HG02870 (cell line): ENCODE measurements around the gene ADGRL1.
"Not testable (repeated sequence)": the region's sequence is repeated elsewhere in the genome, so short reads cannot be mapped to it uniquely, and the experiment has no call there.

Experiments
- ATAC-seq: cut with Tn5 transposase; IDR thresholded peaks from one replicate; pipeline ENCODE4 v1.9.1; 2021; ENCODE audit warnings: mild to moderate bottlenecking, moderate library complexity; ENCODE audit not compliant: unreplicated experiment

ADGRL1 gene

DNA sequence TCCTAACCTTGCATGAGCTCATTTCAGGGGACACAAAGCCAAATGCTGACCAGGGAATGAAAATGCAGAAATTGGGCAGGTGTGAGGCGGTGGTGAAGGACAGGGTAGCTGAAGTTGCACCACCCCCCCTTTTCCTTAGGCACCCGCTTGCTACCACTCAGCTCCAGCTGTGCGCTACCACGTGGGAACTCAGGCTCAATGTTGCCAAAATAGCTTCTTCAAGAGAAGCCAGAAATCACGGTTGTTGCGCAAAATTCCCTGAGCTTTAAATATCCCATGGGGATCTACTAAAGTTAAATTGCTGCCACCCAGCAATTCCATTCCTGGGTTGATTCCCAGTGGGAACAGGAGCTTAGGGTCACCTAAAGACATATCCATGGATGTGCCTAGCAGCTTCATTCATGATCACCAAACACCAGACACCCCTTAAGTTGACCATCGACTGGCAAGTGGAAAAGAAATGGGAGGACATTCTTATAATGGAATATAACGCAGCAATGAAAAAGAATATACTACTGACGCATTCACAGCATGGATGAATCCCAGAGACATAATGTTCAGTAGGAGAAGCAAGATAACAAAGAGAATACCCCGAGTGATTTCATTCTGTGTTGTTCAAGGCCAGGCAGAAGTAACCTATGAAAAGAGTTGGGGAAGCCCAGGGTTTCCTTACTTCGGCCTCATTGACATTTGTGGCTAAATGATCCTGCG, 12.8 kb upstream of the ADGRL1 start:
- no peak for ATAC-seq

DNA sequence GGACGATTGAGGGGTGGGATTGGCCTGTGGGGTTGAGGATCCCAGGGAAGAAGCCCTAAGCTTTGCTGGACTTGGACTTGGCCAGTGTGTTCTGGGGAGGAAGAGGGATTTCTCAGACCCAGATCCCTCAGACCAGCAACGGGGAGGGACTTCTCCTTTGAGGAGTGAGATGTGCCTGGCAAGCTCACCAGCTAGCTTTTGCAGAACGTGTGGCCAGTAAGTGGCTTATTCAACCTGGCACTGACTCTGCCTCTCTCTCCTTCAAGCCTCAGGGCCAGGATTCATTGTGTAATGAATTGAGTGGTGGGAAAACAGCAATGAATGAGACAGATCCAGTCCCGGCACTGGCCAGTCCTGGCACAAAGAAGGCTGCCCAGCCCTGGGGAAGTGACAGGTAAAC, 11.9 kb upstream of the ADGRL1 start:
- not testable (repeated sequence) for ATAC-seq

DNA sequence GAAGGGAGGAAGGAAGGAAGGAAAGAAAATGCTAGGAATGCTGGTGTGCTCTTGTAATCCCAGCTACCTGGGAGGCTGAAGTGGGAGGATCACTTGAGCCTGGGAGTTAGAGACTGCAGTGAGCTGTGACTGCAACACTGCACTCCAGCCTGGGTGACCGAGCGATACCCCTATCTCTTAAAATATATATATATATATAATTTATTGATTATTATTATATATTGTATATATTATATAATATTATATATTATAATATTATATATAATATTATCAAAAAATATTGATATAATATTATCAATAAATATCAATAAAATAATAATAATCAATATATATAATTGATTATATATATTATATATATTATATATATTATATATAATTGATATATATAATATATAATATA, 8.6 kb upstream of the ADGRL1 start:
- no peak for ATAC-seq

DNA sequence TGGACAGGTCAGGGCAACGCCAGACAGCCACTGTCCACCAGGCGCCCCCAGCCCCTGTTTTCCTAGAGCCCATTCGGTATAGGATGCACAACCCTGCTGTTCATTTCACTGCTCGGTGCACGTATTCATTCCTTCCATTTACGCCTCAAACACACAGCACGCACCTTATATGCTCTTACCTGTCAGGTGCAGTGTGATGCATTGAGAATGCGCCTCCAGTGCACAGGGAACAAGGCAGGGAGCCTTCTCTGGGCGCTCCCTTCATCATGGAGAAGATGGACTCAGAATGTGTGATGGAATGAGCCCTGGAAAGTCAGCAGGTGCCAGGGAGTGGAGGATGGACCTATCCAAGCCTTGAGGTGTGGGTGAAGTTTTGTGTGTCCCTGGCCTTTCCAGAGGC, 4.2 kb upstream of the ADGRL1 start:
- not testable (repeated sequence) for ATAC-seq

DNA sequence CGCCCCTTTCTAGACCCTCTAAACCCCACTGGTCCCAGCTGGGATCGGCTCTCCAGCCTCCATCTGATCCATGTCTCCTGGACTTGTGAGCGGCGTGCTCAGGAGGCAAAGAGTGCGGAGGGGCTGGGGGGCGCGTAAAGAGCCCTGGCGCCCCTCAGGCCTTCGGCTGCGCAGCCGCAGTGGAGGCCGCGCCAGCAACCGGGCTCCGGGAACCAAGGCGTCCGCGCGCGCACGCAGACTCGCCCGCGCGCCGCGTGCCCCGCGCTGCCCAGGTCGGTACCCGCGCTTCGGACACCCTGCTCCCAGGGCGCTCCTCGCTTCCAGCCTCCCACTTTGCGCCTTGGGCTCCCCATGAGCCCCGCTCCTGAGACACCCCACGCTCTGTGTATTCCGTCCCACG, 3.4 kb upstream of the ADGRL1 start:
- not testable (repeated sequence) for ATAC-seq

DNA sequence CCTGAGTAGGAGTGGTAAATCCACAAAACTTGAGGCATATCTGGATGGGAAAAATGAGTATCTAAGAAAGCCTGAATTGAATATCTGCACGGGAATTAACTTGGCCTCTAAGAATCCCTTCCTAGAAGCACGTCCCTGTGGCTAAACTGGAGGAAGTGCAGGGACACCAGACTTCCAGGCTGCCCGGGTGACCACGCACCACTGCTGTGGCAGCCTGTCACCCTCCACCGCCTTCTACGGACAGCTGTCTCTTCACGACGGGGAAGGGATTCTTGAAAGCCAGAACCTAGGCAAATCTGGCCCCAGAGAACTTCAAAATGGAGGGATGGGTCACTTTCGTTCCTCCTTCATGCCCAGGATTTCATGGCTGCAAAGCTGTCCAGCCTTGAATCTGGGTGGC, 2.5 kb upstream of the ADGRL1 start:
- not testable (repeated sequence) for ATAC-seq

DNA sequence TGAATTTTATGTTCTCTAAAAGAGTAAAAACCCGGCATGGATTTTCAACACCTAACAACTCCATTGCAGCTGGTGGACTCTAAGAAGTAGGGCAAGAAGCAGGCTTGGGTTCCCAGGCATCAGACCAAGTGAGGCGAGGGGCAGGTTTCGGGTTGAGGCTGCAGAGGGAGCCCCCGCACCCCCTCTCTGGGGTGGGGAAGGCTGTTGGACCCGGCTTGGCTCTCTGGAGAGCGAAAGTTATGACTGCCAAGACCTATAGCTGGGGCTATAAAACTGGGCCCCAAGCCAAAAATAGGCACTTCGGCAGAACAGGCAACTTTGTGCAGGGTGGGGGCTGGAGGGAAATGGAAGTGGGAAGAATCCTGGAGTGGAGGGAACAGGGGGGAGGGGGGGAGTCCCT, 1.8 kb upstream of the ADGRL1 start:
- ATAC-seq: not testable (repeated sequence)

DNA sequence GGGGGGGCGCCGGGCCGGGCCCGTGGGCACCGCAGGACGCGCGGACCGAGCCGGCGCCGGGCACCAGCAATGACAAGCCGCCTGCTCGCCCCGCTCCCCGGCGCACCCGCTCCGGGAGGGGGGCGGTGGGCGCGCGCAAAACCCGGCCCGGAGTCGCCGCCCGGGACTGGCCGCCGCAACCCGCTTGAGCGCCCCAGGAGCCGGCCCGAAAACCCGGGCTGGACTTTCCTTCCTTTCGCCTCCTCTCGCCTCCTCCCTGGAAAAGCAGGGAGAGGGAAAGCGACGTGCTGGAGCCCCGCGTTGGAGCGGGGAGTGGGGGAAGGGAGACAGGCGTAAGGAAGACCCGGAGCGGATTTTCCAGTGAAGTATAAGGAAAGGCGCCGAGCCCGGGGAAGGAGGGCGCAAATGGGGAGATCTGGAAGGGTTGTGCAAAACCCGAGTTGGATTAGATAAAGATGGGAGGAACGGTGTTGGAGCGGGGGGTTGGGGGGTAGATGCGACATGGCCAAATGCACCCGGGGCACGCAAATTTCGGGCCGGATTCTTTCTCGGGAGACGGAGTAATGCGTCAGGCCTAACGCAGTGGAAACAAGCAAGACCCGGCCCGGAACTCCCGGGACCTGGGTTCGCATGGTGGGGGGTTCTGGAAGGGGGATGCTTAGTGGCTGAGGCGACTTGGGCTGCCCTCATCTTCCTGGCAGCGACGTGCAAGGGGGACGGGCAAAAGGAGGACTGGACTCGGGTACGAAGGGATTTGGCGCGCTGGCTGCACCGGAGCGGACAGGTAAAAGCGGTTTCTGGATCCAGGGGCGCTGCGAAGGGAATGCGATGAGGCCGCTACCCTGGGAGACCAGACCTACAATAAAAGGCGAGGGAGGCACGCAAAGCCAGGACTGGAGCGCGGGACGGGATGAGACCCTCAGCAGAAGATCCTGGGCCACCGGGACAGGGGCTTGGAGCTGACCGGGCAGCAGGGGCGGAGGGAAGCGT, 1.1 kb upstream of the ADGRL1 start:
- not testable (repeated sequence) for ATAC-seq

DNA sequence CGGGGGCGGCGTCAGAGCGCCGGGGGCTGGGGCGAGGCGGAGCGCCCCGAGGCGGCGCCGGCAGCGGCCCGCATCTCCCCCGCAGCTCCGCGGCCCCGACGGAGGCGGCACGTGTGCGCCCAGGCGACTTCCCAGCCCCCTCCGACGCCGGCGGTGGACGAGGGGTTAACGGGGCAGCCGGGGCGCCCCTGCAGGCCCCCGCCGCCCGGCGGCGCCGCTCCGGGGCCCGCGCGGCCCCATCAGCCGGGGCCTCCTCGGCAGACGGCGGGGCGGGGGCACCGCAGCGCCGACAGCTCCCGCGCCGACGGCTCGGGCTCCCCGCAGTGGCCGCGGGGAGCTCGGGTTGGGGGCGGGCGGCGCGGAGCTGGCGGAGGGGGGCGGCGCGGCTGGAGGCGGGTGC, 339 bp upstream of the ADGRL1 start:
- not testable (repeated sequence) for ATAC-seq

DNA sequence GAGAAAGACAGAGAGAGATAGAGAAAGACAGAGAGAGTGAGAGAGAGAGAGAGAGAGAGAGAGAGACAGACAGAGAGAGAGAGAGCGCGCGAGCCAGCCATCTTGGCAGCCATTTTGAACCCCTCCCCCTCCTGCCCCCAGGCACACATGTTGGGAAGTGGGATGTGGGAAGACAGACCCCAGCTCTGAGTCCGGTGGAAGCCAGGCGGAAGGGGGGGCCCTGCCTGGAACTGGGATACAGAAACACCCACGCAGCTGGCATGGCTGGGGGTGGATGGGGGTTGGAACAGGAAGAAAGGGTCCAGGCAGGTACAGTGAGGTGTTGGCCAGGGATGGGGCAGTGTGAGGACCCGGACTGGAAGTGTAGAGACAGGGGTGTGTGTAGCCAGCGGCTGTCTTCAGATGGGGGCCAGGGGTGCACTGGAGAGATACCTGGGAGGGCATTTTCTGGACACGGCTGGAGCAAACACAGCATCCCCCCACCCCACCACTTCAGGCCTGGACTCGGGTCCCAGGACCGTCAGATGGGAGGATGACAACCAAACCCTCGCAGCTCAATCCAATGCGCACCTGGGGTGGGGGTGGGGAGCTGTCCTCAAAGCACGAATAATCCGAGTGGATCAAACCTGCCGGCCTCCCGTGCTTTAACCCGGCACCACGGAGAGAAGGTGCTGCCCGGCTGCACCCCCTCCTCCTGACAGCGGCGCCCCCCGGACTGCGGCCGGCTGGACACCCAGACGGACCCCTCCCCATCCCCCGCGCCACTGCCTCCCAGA, 1.1 kb downstream of the ADGRL1 start:
- not testable (repeated sequence) for ATAC-seq

DNA sequence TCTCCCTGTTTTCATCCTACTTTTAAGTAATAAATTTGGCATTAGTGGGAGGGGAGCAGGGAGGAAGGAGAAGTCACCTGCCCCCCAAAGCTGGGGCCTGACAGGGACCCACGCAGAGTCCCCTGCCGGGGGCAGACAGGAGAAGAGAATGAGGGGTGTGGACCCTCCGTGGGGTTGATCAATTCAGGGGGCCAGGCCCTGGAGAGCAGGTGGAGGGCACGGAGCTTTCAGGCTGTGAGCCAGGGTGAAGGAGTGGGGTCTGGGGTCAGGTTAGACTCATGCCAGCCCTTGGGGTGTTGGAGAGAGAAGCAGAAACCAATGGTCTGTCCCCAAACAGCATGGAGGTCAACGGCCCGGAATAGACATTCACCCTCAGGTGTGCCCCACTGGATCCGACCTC, 1.8 kb downstream of the ADGRL1 start:
- not testable (repeated sequence) for ATAC-seq

DNA sequence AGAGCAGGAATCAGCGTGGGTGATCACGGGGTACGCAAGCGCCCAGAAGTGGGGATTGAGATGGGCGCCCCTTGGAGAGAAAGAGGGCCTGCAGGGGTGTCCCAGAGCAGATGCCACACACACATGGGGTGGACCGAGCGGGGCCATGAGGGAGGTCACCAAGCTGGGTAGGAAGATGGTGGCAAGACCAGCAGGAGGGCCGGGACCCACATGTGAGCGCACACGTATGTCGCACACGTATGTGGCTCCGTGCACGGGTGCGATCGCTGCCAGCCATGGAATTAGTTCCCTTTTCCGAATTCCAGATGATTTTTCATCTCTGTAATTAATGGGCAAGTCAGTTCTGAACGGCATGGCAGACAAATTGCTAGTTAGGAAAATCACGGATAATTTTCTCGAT, 2.2 kb downstream of the ADGRL1 start:
- ATAC-seq: not testable (repeated sequence)

DNA sequence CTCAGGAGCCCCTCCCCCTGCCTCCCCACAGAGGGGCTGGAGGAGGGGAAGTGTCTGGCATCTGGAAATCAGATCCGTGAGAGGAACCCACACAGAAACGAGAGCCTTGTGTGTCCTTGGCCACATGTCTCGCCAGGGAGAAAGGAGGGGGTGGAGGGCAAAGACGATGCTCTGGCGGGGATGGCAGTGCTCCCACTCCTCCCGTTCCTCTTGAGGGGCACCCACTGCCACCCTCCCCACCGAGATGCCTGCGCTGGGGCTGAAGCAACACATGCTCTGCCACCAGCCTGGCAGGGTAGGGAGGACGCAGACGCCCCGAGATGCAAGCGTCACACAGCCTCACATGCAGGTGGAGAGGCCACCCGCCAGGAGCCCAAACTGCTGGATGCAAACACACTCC, 2.8 kb downstream of the ADGRL1 start:
- ATAC-seq: no peak

DNA sequence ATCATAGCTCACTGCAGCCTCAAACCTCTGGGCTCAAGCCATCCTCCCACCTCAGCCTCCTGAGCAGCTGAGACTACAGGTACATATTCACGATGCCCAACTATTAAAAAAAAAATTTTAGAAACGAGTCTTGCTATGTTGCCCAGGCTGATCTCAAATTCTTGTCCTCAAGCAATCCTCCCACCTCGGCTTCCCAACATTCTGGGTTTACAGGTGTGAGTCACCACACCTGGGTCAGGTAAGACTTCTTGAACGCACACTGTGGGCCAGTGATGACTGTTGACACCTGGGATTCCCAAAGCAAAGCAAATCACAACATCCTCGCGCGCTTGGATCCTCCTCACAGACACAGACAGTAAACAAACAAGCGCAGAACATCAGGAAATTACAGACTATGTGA, 4.5 kb downstream of the ADGRL1 start:
- not testable (repeated sequence) for ATAC-seq

DNA sequence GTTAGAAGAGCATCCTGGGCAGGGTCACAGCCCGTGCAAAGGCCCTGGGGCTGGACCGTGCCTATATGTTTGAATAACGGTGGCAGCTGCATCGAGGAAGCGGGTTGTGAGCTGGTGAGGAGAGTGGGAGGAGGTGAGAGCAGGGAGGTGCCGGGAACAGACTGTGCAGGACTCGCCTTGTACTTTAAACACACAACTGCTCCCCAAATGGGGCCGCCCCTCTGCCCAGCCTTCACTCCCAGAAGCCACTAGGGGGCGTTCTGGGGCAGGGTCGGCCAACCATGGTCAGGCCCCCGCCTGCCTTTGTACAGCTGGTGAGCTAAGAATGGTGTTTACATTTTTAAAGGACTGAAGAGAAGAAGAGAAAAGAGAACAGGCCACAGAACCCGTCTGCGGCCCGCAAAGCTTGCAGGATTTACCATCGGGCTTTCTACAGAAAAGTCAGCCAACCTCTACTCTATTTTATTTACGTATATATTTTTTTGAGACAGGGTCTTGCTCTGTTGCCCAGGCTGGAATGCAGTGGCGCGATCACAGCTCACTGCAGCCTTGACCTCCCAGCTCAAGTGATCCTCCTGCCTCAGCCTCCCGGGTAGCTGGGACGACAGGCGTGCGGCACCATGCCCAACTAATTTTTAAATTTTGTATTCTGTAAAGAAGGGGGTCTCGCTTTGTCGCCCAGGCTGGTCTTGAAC, 5.7 kb downstream of the ADGRL1 start:
- ATAC-seq: not testable (repeated sequence)

DNA sequence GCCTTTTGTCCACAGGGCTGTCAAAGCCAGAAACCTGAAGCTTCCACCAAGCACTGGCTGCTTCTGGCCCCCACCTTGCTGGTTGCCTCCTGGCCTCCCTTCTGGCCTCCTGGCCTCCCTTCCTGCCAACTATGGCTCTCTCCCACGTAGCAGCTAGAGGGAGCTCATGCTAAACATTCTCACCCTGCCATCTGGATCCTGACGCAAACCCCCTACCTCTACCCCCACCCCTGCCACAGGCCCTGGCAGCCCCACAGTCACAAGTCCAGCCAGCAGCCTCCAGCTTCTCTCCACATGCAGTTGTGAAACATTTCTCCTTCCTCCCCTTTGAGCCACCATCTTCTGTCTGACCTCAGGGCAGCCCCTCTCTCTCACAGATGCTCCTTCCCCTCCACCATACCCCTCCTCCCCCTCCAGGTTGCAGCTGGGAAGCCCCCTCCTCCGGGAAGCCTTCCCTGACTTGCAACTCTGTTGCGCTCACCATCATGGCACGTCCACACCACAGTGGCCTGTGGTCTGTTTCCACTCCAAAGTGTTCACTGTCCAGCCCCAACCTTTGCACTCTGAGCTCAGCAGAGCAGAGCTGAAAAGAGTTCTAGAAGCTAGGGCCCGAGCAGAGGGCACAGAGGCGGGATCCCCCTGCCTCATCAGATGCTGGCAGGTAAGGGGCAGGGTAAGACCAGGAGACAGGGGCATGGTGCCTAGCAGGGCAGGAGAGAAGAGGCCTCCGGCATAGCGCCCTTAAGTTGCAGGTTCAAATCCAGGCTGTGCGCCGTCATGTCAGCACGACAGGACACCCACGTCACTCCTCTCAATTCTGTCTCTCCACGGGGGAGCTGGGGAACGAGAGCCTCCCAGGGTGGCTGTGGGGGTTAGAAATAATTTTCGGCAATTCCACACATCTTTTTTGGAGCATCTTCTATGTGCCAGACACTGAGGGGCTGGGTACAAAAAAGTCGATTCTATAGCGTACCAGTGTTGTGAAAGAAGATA, 7.3 kb downstream of the ADGRL1 start:
- ATAC-seq: no peak

DNA sequence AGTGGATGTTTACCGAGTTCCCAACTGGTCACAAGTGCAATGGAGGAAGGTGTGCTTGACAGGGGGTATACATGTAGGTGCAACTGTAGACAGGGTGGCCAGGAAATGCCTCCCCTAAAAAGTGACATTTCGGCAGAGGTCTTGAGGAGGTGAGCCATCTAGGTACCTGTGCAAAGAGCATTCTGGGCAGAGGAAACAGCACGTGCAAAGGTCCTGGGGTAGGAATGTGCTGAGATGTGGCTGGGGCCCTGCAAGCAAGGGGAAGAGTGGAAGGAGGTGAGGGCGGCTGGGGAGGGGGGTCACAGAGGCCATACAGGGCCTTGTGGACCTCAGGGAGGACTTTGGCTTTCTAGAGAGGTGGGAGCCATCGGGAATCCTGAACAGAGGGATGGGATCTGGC, 8.1 kb downstream of the ADGRL1 start:
- ATAC-seq: no peak

DNA sequence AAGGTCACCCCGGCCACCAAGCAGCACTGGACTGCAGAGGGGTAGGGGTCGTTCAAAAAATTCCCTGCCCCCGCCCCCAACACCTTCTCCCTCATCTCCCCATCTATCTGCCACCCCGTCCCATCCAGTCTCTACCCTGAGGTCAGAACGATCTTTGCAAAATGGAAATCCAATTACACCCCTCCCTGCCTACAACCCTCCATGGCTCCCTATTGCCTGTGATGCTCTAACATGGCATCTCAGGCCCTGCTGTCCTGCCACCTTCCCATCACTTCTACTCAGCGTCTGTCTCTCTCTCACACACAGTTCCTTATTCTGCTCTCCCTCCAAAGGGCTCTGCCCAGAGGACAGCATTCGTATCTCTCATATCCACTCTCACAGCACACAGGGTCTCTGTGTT, 8.7 kb downstream of the ADGRL1 start:
- ATAC-seq: not testable (repeated sequence)

DNA sequence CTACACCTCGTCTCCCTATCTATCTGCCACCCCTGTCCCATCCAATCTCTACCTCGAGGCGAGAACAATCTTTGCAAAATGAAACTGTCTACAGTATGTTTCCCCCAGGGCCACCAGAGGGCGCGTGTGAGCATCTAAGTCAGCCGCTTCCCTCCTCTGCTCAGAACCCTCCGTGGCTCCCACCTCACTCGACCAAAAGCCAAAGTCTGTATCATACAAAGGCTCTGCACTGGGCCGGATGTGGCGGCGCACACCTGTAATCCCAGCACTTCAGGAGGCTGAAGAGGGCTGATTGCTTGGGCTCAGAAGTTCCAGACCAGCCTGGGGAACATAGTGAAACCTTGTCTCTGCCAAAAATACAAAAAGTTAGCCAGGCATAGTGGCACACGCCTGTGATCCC, 9.9 kb downstream of the ADGRL1 start:
- ATAC-seq: not testable (repeated sequence)
